GM12872 (cell line): ENCODE measurements around the gene CCL5.

Experiments used
- CTCF ChIP-seq: IDR thresholded peaks from 3 replicates; pipeline ENCODE4 v1.5.1; 2011; ENCODE audit warnings: low read depth, mild to moderate bottlenecking, low read length, moderate library complexity; ENCODE audit not compliant: insufficient read depth

CCL5 gene

DNA sequence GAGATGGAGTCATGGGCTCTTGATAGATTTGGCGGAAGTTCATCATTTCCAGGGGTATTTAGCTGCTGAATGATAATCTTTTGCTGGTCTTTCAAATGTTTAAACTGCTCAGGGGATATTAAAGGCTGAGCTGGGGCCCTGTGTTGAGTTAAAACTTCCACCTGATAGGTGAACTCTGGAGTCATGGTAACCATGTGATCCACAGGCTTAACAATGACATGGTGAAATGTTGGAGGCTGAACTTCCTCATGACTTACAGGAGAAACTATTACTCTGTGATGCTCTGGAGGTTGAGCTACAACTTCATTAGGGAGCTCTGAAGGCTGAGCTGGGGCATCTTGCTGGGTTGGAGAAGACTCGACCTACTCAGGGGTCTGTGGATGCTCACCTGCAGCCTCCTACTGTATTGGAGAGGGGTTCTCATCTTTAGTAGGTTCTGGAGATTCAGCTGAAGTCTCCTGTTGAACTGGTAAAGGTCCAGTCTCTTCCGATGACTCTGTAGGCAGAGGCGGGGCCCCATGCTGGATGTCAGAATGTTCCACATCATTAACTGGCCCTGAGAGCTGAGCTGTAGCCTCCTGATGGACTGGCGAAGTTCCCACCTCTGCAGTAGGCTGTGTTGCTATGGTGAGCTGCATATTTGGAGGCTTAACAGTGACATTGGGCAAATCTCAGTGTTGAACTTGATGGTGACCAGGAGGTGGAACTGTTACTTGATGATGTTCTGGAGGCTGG is 26.2 kb upstream of the CCL5 start:
- no peak for TF ChIP-seq CTCF

GRCh38 chr17:35903451-35903850 is 23.3 kb upstream of the CCL5 start:
- no peak for TF ChIP-seq CTCF

DNA sequence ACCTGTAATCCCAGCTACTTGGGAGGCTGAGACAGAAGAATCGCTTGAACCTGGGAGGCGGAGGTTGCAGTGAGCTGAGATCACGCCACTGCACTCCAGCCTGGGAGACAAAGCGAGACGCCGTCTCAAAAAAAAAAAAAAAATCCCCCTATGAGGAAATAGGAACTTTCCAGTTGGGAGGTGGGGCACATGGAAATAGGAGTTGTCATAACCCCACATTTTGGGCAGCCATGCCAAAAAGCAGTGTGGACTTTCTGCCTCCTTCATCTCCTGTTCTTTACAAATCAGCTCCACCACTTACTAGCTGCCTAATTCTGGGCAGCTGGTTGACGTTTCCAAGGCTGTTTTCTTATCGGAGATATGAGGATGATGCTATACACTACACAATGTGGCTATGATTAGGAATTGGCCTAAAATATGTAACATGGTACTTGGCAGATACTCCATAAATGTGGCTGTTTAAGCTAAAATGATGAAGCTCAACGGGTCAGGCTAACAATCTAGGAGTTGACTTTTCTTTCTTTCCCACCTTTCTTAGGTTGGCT is 21.5 kb upstream of the CCL5 start:
- no peak for TF ChIP-seq CTCF

DNA sequence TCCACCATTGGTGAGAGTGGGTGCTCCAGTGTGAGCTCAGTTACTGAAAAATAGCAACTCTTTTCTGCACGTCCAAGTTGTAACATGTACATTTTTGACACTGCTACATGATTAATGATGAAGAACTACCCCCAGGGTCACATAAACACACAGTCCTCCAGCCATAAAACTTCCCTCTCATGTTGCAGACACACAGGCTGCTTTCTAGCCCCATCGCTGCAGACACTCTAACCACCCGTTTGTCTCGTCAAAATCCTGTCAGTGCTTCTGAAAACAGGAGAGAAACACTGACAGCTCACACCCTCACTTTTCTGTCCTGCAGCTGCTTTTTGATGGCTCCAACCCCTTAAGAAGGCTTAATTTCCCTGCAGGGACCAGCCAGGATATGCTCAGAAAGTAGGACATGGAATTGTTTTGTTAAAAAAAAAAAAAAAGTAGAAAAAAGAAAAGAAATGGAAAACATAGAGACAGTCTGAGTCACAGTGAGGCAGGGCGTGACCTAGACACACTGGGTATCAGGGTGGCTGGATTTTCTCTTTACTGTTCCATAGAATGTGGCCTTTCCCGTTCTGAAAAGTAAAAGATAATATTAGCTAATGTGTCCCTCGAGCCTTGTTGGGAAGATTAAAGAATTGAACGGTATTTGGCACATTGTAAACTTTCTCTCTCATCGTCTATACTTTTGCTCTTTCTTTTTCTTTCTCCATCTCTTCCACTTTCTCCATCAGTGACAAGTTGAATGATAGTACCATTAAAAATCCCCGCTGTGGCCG is 20.7 kb upstream of the CCL5 start:
- TF ChIP-seq CTCF = no peak

DNA sequence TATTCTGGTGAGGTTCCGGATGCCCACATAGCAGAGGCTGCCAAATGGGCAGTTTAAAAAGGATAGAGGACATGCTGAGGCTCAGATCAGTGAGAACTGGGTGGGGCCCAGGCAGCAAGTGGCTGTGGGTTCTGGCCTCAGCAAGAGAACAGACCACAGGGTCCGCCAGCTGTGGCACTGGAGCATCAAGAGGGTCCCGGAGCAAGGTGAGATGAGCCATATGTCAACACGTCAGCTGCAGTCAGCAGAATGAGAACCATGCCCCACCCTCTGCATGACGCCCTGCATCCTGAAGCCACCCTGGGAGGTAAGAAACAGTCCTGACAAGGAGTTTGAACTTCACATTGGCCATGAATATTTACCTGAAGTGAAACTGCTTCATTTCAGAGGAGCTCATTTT is 20.1 kb upstream of the CCL5 start:
- no peak for TF ChIP-seq CTCF

DNA sequence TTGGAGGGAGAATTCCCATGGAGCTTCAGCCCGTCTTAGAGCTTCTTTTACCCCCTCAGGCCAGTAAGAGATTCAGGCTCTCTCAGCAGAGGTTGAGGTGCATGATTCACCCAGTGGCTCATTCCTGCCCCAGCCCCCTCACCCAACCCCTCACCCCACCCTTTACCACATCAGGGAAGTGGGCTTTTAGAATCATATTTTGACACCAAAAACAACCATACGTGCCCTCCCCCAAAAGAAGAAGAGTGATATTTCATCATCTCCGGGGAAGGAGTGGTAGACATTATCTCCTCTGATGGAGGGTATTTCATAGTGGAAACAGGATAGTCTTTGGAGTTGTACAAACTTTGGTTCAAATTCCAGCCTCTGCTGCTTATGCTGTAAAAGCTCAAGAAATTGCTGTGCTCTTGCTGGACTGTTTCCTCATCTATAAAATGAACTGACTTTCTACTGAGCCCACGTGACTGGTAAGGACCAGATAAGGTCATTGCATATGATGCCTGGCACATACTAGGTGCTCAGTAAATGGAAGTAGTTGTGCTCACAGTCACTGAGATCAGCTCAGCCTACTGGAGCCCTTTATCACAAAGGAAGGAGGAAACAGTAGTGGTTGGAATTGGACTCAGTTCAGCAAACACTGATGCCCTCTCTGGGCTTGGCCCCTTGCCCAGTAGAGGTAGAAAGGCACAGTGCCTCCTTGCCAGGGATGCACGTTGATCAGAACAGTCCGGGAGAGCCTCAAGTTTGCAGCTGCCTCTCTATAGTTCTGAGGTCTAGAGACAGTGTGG is 18.3 kb upstream of the CCL5 start:
- TF ChIP-seq CTCF = no peak
